ENCODE measurements around the gene FAM120B. TPM values are rescaled to one million over a fixed set of nuclear protein-coding genes. Genes with fewer than 3 reads are reported as not detected.

Gene FAM120B
- total RNA-seq, 1 donor from 2014 or later = 57.5 TPM

- DNase-seq (ENCODE audit: low spot score in 2 of 2) = no peak
- FAIRE-seq = no peak
These were observed 21.1 kb upstream of the FAM120B start for GRCh38 chr6:170285482-170285881.

- FAIRE-seq = no peak
- DNase-seq (ENCODE audit: low spot score in 2 of 2) = no peak
These were observed 20.2 kb upstream of the FAM120B start for GRCh38 chr6:170286246-170286933.

- no peak for FAIRE-seq
These were observed 19.7 kb upstream of the FAM120B start for GRCh38 chr6:170286934-170287265.

GRCh38 chr6:170287371-170287876, 19.1 kb upstream of the FAM120B start:
- DNase-seq (ENCODE audit: low spot score in 2 of 2) = no peak
- no peak for FAIRE-seq

More at GRCh38 chr6:170286934-170287265, 19.7 kb upstream of the FAM120B start:
- DNase-seq (ENCODE audit: low spot score in 2 of 2) = no peak

- FAIRE-seq = no peak
- no peak for DNase-seq (ENCODE audit: low spot score in 2 of 2)
These were observed 18.4 kb upstream of the FAM120B start for GRCh38 chr6:170288091-170288631.

- FAIRE-seq = no peak
- DNase-seq (ENCODE audit: low spot score in 2 of 2) = no peak
These were observed 17.7 kb upstream of the FAM120B start for GRCh38 chr6:170288852-170289179.

GRCh38 chr6:170289180-170289931, 17.2 kb upstream of the FAM120B start:
- FAIRE-seq = no peak
- no peak for DNase-seq (ENCODE audit: low spot score in 2 of 2)

GRCh38 chr6:170289951-170290295, 16.6 kb upstream of the FAM120B start:
- DNase-seq (ENCODE audit: low spot score in 2 of 2) (no peak), FAIRE-seq (no peak)

- no peak for FAIRE-seq
These were observed 16.0 kb upstream of the FAM120B start, which contains the start of gene DLL1 for GRCh38 chr6:170290296-170291128. Gene DLL1, minus strand, starts transcription at chr6:170291078. Its CDS starts 939 bp downstream, at chr6:170290139.

GRCh38 chr6:170291271-170292110, 15.1 kb upstream of the FAM120B start:
- peak; percentile 62 to 77 for DNase-seq (ENCODE audit: low spot score in 2 of 2)
- FAIRE-seq = no peak

More at GRCh38 chr6:170290296-170291128, 16.0 kb upstream of the FAM120B start, which contains the start of gene DLL1:
- peak; percentile 70 to 84 for DNase-seq (ENCODE audit: low spot score in 2 of 2)

- no peak for FAIRE-seq
- DNase-seq (ENCODE audit: low spot score in 2 of 2) = no peak
These were observed 14.5 kb upstream of the FAM120B start for GRCh38 chr6:170292111-170292406.

- DNase-seq (ENCODE audit: low spot score in 2 of 2) = peak; percentile 68 to 75
- FAIRE-seq = no peak
These were observed 14.0 kb upstream of the FAM120B start for GRCh38 chr6:170292407-170293158.

GRCh38 chr6:170293341-170294231, 13.0 kb upstream of the FAM120B start:
- DNase-seq (ENCODE audit: low spot score in 2 of 2) (no peak), FAIRE-seq (no peak)

GRCh38 chr6:170294298-170294730, 12.2 kb upstream of the FAM120B start:
- FAIRE-seq (no peak), DNase-seq (ENCODE audit: low spot score in 2 of 2) (no peak)

- FAIRE-seq = no peak
- DNase-seq (ENCODE audit: low spot score in 2 of 2) = no peak
These were observed 11.6 kb upstream of the FAM120B start for GRCh38 chr6:170294813-170295509.

GRCh38 chr6:170295510-170296422, 10.8 kb upstream of the FAM120B start:
- DNase-seq (ENCODE audit: low spot score in 2 of 2) (no peak), FAIRE-seq (no peak)

- DNase-seq (ENCODE audit: low spot score in 2 of 2) (no peak), FAIRE-seq (no peak)
These were observed 10.2 kb upstream of the FAM120B start for GRCh38 chr6:170296423-170296745.
